ENCODE measurements around the gene CDCA3.
A peak's percentile ranks its signal among the peaks of the same experiment; 100 is the strongest.
"Not testable (repeated sequence)": the region's sequence is repeated elsewhere in the genome, so short reads cannot be mapped to it uniquely, and the experiment has no call there.

CDCA3 gene

DNA sequence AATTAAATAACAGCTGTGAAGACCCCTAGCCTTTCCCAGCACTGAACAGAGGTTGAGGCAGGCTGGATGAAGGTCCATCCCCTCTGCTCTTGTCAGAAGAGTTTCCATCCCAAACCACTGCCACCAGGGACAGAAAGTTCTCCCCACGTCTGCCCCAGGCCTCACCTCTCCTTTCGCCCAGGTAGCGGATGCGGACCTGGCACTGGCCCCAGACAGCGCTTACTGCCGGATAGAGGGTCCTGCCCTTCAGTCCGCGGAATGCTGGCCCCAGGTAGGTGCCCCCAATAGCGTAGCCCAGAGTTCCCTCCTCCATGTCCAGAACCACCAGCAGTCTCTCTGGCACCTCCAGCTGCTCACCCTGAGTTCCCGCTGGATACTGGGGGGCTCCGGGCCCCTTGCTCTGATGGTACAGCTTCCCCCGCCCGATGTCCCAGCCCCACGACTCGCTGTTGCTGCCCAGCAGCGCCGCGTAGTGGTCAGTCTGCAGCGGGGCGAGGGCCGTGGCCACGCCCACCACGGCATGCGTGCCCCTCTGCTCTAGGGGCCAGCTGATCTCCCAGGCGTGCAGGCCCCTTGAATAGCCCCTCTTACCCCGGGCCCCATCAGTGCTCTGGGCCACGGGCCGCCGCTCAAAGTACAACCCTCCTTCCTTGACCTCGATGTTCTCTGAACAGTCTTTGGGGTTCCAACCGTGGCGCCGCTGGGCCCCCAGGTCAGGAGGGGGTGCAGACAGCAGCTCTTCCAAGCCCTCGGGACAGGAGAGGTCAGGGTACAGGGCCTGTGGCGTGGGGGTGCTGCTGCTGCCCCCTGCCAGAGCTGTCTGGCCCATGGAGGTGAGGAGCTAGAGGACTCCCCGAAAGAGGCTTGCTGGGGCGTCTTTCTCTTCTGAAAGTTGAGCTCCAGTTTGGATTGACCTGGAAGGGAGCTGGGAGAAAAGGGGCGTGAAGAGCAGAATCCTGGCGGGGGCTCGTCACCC is 21.3 kb upstream of the CDCA3 start:
- DNase-seq (ENCODE audit: low read depth in 2 of 2): peak; percentile 77 to 82

GRCh38 chr12:6871052-6871957 is 20.2 kb upstream of the CDCA3 start:
- peak in 1 of 2 donors; percentile 47 for DNase-seq (ENCODE audit: low read depth in 2 of 2)

DNA sequence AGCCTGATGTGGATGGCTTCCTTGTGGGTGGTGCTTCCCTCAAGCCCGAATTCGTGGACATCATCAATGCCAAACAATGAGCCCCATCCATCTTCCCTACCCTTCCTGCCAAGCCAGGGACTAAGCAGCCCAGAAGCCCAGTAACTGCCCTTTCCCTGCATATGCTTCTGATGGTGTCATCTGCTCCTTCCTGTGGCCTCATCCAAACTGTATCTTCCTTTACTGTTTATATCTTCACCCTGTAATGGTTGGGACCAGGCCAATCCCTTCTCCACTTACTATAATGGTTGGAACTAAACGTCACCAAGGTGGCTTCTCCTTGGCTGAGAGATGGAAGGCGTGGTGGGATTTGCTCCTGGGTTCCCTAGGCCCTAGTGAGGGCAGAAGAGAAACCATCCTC is 19.2 kb upstream of the CDCA3 start:
- DNase-seq (ENCODE audit: low read depth in 2 of 2): not testable (repeated sequence)

- DNase-seq (ENCODE audit: low read depth in 2 of 2): peak; percentile 74 to 81
Measured at GRCh38 chr12:6869049-6870021, 18.2 kb upstream of the CDCA3 start.

GRCh38 chr12:6868211-6869048 is 17.3 kb upstream of the CDCA3 start:
- no peak for DNase-seq (ENCODE audit: low read depth in 2 of 2)

DNA sequence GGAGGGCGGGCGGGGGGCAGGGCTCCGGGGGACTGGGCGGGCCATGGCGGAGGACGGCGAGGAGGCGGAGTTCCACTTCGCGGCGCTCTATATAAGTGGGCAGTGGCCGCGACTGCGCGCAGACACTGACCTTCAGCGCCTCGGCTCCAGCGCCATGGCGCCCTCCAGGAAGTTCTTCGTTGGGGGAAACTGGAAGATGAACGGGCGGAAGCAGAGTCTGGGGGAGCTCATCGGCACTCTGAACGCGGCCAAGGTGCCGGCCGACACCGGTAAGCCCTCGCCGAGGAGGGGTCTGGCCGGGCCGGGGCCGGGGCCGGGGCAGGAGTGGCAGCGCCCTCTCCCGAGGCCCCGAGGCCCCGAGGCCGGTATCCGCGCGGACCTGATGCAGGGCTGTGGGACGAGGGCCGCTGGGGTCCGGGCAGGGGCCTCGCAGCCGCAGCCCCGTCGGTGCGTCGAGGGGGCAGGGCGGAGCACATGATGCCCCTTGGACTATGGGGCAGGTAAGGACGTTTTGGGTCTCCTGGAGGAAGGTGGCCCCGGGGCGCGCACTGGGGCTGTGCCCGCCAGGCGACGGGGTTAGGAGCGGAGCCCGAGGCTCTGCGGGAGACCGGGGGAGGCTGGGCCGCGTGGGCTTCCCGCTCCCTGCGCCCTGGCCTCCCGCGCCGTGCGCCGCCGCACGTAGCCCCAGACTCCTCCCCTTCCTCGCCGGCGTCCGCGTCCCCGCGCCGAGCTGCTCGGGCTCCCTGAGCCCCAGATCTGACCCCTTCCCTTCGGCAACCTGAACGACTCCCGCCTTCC is 16.5 kb upstream of the CDCA3 start, which contains the start of gene TPI1:
Gene TPI1, plus strand, starts transcription at position 119 of the 798 bp plus-strand sequence. Its CDS starts 36 bp downstream, at position 155.
- peak; percentile 68 to 73 for DNase-seq (ENCODE audit: low read depth in 2 of 2)

DNA sequence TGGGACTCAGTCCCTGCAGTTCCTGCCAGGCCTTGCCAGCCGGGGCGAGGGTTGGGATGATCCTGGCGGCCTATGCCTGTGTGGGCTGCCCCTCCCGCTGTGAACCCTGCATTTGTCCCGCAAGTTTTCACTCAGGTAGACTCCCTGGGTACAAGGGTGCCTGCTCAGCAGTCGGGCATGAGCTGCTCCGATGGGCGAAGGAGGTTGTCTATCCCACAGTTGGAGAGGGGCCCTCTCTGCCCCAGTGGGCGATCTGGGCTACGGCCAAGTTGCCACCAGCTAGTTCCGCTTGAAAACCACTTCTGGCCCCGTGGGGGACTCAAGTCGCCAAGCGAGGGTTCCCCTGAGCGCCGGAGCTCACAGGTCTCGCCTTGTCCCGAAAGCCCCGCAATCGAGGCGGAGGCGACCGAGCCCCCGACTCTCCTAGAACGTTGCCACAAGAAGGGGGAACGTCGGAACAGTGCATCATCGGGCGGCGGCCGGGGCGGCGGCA is 15.9 kb upstream of the CDCA3 start:
- no peak for DNase-seq (ENCODE audit: low read depth in 2 of 2)

DNA sequence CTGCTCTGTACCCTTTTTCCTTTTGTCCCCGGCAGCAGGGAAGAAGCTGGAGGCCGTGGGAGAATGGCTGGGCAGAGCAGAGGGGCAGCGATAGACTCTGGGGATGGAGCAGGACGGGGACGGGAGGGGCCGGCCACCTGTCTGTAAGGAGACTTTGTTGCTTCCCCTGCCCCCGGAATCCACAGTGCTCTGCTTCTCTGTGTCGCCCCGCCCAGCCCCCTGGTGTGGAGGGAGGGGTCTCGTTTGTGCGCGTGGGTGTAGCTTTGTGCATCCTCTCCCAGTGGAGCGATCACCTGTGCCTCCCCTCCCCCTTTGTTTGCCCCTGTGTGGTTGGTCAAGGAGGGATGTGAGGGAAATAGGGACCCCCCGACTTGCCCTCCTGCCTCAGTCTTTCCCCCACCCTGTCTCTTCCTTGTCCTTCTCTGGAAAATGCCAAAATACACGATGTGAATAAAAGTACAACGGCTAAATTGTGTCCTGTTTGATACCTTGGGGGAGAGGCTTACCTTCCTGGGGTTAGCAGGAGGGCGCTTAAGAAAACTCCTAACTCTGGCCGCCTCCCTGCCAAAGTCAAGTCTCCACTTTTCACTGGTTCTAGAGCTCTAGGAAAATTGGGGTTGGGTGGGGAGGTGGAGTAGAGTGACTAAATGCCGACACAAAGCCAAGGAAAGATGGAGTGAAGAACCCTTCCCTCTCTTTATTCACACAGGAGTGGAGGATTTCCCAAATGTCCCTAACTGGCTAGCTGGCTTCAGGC is 15.3 kb upstream of the CDCA3 start:
- DNase-seq (ENCODE audit: low read depth in 2 of 2): no peak

DNA sequence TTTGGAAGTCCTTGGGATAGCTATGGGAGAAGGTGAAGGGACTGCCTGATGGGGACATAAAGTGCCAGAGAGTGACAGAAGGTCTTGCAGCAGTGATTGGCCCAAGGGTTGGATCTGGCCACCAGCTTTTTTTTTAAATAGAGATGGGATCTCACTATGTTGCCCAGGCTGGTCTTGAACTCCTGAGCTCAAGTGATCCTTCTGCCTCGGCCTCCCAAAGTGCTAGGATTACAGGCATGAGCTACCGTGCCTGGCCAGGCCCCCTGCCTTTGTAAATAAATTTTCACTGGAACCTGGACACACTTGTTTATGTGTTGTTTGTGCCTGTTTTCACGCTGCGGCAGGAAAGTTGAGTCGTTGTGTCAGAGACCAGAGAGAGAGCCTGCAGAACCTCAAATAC is 14.2 kb upstream of the CDCA3 start:
- DNase-seq (ENCODE audit: low read depth in 2 of 2): not testable (repeated sequence)

DNA sequence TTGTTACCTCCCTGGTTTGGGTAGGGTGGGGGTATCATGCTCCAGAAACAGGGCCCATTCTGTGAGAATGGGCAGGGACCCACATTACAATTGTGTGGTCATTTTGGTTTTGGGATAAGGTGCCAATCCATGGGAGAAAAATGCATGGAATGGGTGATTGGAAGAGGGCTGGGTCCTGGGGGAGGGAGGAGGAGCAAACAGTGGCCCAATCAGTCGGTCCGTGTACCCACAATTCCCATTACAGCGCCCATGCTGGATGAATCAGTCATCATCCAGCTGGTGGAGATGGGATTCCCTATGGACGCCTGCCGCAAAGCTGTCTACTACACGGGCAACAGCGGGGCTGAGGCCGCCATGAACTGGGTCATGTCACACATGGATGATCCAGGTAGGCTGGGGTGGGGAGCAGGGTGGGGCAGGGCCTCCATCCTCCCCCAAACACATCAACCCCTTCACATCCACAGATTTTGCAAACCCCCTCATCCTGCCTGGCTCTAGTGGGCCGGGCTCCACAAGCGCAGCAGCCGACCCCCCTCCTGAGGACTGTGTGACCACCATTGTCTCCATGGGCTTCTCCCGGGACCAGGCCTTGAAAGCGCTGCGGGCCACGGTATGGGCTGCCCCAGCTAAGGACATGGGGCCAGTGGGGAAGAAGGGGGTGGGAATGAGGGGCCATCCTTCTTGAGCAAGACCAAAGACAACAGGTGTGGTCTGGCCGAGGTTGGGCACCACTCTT is 12.7 kb upstream of the CDCA3 start:
- no peak for DNase-seq (ENCODE audit: low read depth in 2 of 2)

DNA sequence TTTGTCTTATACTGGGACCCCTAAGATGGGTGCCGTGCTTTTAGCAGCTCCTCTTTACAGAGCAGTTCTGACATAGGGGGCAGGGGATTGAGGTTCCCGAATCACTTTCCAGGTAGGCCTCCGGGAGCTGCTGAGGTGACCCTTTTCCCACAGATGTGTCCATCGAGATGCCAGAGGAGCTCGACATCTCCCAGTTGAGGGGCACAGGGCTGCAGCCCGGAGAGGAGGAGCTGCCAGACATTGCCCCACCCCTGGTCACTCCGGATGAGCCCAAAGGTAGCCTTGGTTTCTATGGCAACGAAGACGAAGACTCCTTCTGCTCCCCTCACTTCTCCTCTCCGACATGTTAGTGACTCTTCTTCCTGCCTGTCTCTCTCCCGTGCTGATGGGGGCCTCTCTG is 11.9 kb upstream of the CDCA3 start:
- no peak for DNase-seq (ENCODE audit: low read depth in 2 of 2)

GRCh38 chr12:6861391-6861790 is 10.3 kb upstream of the CDCA3 start:
- no peak for DNase-seq (ENCODE audit: low read depth in 2 of 2)

DNA sequence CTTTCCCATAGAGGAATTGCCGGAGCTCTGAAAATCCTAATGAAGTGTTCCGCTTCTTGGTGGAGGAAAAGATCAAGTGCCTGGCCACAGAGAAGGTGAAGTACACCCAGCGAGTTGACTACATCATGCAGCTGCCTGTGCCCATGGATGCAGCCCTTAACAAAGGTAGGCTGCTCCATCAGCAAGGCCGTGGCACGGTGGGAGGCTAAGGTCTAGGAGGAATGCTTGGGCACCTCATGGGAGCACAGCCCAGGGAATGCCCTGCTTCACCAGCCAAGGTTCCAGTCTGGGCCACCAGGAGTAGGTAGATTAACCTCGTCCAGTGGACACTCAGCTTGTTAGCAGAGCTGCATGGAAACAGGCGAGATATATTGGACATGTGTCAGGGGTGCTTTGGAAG is 9.9 kb upstream of the CDCA3 start:
- DNase-seq (ENCODE audit: low read depth in 2 of 2): no peak

DNA sequence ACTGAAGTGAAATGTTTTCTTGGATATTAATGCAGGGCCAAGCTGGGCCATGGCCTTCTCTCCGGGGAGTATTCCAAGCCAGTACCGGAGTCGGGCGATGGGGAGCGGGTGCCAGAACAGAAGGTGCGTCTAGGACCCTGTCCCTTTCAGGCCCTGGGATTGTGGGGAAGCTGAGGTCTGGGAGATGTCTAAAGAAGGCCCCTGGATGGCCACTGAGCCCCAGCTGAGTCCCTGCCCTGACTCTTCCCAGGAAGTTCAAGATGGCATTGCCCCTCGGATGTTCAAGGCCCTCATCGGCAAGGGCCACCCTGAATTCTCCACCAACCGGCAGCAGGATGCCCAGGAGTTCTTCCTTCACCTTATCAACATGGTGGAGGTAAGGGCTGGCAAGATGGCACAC is 9.0 kb upstream of the CDCA3 start:
- no peak for DNase-seq (ENCODE audit: low read depth in 2 of 2)

- DNase-seq (ENCODE audit: low read depth in 2 of 2): no peak
Measured at GRCh38 chr12:6858799-6859198, 7.7 kb upstream of the CDCA3 start.

GRCh38 chr12:6855322-6855721 is 4.2 kb upstream of the CDCA3 start:
- DNase-seq (ENCODE audit: low read depth in 2 of 2): no peak

DNA sequence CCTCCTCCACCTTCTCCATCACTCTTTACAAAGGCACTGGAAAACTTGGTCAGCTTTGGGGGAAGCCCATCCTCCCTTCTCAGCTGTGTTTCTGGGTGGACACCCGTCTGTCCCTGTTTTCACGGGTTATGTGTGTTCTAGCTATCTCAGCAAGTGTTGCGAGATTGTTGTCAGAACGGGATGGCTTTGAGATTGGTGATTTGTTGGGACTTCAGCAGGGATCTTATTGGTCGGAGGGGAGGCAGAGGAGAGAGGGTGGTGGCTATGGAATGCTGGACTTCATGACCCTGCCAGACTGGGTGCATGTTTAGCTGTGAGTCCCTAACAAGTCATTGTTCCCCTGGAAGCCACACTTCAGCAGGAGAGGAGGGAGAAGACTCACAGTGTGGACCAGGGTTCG is 3.0 kb upstream of the CDCA3 start:
- DNase-seq (ENCODE audit: low read depth in 2 of 2): no peak

GRCh38 chr12:6853626-6854025 is 2.5 kb upstream of the CDCA3 start:
- DNase-seq (ENCODE audit: low read depth in 2 of 2): no peak
